Measurements from ENCODE around the gene ZNF630. TPM values are rescaled to one million over a fixed set of nuclear protein-coding genes. Genes with fewer than 3 reads are reported as not detected.

ZNF630 gene
- total and polyA plus RNA-seq, 9 of the 15 experiments (the other 6 are each of a cell fraction or from before 2014, with no cell fraction given) = 0.06 to 1.1 (median 0.34) TPM

- TF ChIP-seq CUX1 (CRISPR knock-in tag; IDR thresholded peaks at IDR 0.05) (no peak), SFPQ (IDR thresholded peaks at IDR 0.05; ENCODE audit: low read depth, low read length) (no peak), CEBPG (CRISPR knock-in tag; IDR thresholded peaks at IDR 0.05) (no peak), CEBPG (tag; conservative IDR thresholded peaks at IDR 0.05 in 1 of 2, IDR thresholded peaks at IDR 0.05 in 1 of 2) (no peak), ZNF639 (CRISPR knock-in tag; conservative IDR thresholded peaks at IDR 0.05 in 1 of 2, IDR thresholded peaks at IDR 0.05 in 1 of 2) (no peak), NFE2 (IDR thresholded peaks at IDR 0.05; ENCODE audit: low read depth) (no peak), ZNF707 (CRISPR knock-in tag; conservative IDR thresholded peaks at IDR 0.05) (no peak)
These were observed 4.9 kb upstream of the ZNF630 start (continued) for GRCh38 chrX:48076343-48076742.

Data from K562 (cell line).